DMS114 treated with DMSO at 0.1 percent for 48 hours (cell line): Measurements from ENCODE around the gene SYNPO.
A peak's percentile ranks its signal among the peaks of the same experiment; 100 is the strongest.

ENCODE experiments used
- DNase-seq: peaks from one replicate; lab custom pipeline; 2025; ENCODE audit not compliant: unreplicated experiment; lab: John Stamatoyannopoulos, UW

Gene SYNPO

GRCh38 chr5:150689120-150689519 is 48.7 kb downstream of the SYNPO start:
- no peak for DNase-seq

GRCh38 chr5:150690760-150691159 is 50.3 kb downstream of the SYNPO start:
- DNase-seq = no peak

GRCh38 chr5:150692276-150692675 is 51.8 kb downstream of the SYNPO start:
- DNase-seq = no peak

GRCh38 chr5:150694612-150695011 is 54.2 kb downstream of the SYNPO start:
- DNase-seq = no peak

- DNase-seq = no peak
Measured at GRCh38 chr5:150700246-150700593, 59.8 kb downstream of the SYNPO start.

- DNase-seq = peak; percentile 89
Measured at GRCh38 chr5:150700594-150701377, 60.3 kb downstream of the SYNPO start, which contains the start of gene RBM22. Gene RBM22, minus strand, starts transcription at chr5:150701062. Its CDS starts 77 bp downstream, at chr5:150700985.

- DNase-seq = no peak
Measured at GRCh38 chr5:150703762-150704161, 63.3 kb downstream of the SYNPO start.

- no peak for DNase-seq
Measured at GRCh38 chr5:150706776-150707390, 66.4 kb downstream of the SYNPO start.
